HEK293T (cell line): Measurements from ENCODE around the gene PCNX3.

Source experiments
- CTBP1 ChIP-seq: fragments of 450-650 bp; IDR thresholded peaks from 2 replicates; pipeline ENCODE4 v1.6.1; 2016; ENCODE audit warnings: borderline replicate concordance
- FOXM1 ChIP-seq: fragments of 450-650 bp; IDR thresholded peaks from 2 replicates; pipeline ENCODE4 v1.6.1; 2017; ENCODE audit warnings: mild to moderate bottlenecking, borderline replicate concordance
- L3MBTL2 ChIP-seq: fragments of 450-650 bp; conservative IDR thresholded peaks from 2 replicates; pipeline ENCODE4 v1.6.1; 2016; ENCODE audit warnings: mild to moderate bottlenecking
- LEF1 ChIP-seq: fragments of 450-650 bp; IDR thresholded peaks from 2 replicates; pipeline ENCODE4 v1.6.1; 2017; ENCODE audit warnings: mild to moderate bottlenecking, borderline replicate concordance
- SP1 ChIP-seq: fragments of 450-650 bp; IDR thresholded peaks from 2 replicates; pipeline ENCODE4 v1.6.1; 2017
- SUZ12 ChIP-seq: fragments of 450-650 bp; IDR thresholded peaks from 2 replicates; pipeline ENCODE4 v1.6.1; 2016; ENCODE audit warnings: mild to moderate bottlenecking
- TF ChIP-seq, protein P1 (sequence below): fragments of 450-650 bp; IDR thresholded peaks from 2 replicates; pipeline ENCODE4 v1.6.1; 2016

DNA sequence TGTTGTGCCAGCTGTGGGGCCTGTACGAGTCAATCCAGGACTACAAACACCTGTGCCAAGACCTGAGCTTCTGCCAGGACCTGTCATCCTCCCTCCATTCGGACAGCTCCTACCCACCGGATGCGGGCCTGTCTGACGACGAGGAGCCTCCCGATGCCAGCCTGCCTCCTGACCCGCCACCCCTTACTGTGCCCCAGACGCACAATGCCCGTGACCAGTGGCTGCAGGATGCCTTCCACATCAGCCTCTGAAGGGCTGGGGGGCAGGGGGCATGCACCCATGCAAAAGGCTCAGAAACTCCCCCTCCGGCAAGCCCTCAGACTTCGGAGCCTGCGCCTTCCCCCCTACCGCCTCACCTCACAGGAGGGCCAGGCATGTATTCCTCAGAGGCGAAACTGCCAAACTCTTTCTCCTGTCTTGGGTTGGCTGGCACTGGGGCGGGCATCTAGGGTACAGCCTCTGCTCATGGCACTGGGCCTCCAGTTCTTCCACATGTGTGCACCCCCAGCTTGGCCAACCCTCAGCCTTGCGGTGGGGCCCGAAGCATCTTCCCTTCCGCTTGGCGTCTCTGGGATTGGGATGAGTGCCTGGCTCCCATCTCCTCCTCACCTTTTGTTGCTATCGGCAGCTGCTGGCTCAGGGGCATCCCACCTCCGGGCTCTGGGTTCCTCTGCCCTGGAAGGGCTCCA is 42.0 kb upstream of the PCNX3 start:
- no peak for TF ChIP-seq CTBP1
- TF ChIP-seq LEF1: no peak
- TF ChIP-seq L3MBTL2: no peak
- TF ChIP-seq SUZ12: no peak
- no peak for TF ChIP-seq SP1
- TF ChIP-seq, protein P1, sequence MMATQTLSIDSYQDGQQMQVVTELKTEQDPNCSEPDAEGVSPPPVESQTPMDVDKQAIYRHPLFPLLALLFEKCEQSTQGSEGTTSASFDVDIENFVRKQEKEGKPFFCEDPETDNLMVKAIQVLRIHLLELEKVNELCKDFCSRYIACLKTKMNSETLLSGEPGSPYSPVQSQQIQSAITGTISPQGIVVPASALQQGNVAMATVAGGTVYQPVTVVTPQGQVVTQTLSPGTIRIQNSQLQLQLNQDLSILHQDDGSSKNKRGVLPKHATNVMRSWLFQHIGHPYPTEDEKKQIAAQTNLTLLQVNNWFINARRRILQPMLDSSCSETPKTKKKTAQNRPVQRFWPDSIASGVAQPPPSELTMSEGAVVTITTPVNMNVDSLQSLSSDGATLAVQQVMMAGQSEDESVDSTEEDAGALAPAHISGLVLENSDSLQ: no peak
- no peak for TF ChIP-seq FOXM1
